Stimulated activated CD4-positive, alpha-beta T cell treated with anti-CD3 and anti-CD28 coated beads, Interleukin-15, amount 100 ng/mL, for 24 hours (primary cell): ENCODE data around the gene COLEC12.
"Not testable (repeated sequence)": the region's sequence is repeated elsewhere in the genome, so short reads cannot be mapped to it uniquely, and the experiment has no call there.

Experiments
- DNase-seq: peaks from one replicate; pipeline ENCODE4 v3.0.0-alpha.2; 2020

COLEC12 gene

DNA sequence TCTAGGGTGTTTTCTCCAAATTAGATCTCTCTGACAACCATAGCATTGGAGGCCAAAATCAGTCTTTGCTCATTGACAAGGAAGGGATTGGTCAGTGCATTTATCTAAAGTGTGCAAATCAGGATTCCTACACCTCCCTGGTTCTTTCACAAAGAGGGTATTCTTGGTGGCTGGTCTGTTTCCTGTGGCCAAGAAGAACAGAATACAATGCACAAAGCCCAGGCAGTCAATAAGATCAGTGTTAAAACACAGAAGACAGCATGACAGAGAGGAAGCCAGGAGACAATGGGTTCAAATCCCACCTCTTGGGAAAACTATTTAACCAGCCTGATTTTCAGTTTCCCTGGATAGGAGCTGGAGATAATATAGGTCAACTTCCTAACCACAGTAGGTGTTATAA is 186.6 kb downstream of the COLEC12 start:
- DNase-seq = no peak

DNA sequence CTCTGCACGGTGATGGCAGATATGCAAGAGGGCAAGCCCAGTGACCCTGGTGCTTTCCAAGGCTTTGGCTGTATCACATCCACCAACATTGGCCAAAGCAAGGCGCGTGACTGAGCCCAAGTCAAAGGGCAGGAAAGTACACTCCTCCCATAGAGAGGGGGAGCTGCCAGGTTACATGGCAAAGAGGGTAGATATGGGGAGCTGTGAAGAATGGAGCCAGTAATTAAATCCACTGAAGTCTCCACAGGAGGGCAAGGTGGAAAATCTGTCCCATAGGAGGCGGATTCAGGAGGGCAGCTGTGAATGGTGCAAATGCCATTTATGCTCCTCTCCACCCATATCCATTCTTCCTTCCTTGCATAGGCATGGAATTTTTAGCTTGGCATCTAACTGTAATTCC is 188.1 kb downstream of the COLEC12 start:
- DNase-seq = no peak

DNA sequence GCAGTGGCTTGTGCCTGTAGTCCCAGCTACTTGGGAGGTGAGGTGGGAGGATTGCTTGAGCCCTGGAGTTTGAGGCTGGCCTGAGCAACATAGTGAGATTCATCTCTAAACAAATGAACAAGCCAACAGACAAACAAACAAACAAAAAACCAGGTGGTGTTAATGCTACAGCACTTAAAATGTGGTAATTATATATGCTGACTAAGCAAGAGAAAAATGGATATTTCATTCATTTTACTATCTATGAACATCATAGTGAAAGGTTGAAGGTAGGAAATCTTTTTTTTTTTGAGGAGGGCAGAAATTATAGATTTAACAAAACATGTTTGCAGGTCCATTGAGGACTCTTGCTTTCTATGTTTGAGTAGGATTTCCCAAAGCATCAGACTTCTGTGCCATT is 190.5 kb downstream of the COLEC12 start:
- DNase-seq = no peak

DNA sequence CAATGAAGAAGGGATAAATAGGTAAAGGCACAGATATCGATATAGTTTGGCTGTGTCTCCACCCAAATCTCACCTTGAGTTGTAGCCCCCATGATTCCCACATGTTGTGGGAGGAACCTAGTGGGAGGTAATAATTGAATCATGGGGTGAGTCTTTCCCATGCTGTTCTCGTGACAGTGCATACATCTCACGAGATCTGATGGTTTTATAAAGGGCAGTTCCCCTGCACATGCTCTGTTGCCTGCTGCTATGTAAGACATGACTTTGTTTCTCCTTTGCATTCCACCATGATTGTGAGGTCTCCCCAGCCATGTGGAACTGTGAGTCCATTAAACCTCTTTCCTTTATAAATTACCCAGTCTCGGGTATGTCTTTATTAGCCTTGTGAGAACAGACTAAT is 192.4 kb downstream of the COLEC12 start:
- not testable (repeated sequence) for DNase-seq

DNA sequence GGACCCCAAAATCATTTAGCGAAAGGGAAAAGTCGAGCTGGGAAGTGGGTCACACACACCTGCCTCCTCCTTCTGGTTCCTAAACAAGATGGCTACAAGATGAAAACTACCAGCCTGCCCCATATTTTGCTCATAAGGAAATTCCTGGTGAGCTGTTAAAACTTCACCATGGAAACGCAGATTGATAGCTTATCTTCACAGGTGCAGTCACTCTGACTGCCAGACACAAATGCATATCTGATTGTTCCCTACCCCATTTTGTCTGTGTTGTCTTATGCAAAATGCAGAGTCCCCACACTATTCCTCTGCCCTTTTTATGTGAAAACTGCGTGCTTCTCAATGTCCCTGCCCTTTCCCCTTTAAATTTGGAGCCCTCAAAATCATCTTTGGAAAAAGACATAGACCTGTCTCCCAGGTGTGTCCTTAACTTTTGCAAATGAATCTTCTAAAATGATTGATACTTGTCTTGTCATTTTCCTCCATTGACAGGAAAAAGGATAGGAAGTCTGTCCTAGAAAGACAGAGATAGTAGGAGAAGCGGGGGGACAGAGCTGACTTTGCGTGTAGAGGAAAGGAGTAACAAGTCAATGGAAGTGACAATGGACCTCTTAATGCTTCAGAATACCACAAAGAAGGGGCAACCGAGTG is 193.8 kb downstream of the COLEC12 start:
- DNase-seq = no peak

DNA sequence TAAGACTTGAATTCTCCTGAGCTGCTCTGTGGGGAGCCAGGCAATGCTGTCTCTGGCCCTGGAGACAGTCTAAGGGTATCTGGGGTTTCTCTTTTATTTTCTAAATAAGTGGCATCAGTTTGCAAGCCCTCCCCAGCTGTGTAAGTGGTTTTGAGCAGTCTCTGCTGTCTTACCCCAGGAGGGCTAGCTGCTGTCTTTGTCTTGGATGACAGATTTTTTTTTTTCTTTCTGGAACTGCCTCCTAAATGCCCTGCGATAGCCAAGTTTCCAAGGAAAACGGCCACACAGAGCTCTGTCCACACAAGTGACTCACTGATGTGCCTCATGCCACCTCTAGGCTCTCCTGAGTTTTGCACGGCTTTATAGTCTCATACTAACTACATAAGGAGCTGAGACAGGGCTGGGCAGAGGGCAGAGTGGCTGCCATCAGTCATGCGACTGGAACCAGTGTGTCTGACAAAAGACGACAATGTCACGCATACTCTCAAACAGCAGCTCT is 195.4 kb downstream of the COLEC12 start:
- no peak for DNase-seq

DNA sequence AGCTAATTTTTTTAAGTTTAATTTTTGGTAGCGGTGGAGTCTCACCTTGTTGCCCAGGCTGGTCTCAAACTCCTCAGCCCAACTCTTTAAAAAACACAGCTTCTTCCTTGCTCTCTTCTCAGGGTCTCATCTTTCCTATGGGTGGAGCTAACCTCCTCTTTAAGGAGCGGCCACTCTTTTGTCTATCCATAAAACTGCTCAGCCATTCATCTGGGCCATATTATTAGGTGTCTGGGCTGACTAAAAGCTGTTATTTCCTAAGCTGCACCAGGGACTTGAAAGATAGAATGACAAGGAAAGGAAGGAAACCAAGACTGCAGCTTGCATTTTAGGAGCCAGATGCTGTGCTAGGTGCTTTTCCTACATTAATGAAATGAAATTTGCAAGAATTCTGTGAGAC is 196.9 kb downstream of the COLEC12 start:
- DNase-seq = no peak

DNA sequence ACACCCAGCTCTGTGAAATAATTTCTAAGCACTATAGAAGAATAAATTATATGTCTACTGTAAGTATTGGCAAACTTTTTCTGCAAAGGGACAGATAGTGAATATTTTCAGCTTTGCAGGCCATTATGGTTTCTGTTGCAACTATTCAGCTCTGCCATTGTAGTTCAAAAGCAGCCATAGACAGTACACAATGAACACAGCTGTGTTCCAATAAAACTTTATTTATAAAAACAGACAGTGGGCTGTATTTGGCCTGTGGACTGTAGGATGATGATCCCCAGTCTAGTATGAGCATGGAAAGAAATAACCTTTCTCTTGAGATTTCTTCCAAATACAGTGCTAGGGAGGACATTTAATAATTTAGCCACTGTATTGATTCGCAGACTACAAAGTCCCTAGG is 197.5 kb downstream of the COLEC12 start:
- DNase-seq = no peak

DNA sequence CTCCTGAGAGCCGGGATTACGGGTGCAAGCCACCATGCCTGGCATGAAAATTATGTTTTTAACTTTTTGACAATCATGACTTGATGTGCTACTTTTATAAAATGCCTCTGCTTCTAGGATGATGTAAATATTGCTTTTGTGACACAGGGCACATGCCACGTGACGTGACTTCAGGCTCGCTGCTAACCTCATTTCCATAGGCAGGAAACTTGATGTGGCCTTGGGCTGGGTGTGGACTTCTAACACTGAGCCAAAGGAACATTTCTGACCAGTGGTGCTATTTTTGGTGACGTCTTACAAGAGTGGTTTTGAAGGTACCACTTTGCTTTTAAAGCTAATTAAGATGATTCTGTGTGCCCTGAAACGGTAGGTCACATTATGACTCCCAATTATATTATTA is 198.4 kb downstream of the COLEC12 start:
- no peak for DNase-seq

DNA sequence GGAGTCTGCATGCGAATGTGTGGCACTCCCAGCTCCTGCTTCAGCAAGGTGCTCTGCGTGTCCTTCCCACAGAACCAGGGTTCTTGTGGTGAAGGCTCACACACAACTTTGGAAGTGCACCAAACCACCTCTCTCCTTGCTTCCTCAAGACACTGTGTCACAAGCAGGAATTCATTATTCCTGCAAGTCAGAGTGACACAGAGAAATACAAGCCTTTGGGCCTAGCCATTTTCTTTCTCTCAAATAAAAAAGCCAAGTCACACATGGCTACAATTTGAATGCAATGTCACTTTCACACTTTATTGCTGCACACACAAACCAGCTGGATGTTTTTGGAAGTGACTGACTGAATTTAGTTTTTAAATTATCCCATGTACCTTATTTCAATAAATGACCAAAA is 202.6 kb downstream of the COLEC12 start:
- no peak for DNase-seq

DNA sequence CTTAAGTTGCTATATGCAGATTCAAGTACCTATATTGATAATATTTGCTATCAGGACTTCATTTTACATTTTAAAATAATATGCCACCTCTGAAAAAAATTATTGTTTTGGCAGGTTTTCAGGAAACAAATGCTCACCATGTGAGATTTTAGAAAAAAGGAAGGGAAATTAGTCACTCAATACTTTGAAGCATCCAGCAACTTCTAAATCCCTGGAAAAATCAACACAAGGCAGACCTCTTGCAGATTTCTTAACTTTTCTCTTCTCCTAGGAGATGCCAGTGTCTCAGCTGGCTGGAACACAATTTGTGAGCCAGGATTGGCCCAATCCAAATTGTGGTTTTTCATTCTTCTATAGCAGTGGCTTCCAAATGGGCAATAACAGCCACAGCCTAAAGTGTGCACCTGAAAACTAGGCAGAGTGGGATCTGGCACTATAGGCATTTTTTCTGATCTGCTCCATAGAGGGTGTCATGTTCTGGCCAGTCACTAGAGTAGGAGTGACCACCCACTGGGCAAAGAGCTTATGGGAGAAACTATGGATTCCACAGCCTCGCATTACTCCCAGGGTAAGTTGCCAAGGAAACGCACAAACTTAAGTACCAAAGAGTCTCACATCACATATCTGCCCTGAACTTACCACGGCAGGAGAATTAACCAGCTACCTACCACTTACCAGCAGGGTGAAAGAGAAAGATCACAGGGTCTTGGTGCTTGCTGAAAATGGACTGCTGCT is 204.6 kb downstream of the COLEC12 start:
- no peak for DNase-seq

DNA sequence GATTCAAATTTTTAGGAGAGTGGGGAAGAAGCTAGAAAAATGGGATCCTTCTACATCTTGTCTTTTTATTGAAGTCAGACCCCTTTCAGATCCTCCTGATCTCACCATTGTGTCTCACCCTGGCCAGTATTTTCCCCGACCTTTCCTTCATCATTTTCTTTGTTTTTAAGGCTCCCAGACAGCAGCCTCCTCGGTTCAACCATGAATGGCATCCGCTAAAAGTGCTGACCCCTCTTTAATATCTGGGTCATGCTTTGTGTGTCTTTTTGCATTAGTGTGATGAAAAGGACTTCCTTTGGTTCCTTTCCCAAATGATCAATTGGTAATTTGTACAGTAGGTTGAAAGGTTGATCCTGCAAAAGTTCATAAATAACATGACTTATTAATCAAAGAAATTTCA is 205.9 kb downstream of the COLEC12 start:
- DNase-seq = no peak

DNA sequence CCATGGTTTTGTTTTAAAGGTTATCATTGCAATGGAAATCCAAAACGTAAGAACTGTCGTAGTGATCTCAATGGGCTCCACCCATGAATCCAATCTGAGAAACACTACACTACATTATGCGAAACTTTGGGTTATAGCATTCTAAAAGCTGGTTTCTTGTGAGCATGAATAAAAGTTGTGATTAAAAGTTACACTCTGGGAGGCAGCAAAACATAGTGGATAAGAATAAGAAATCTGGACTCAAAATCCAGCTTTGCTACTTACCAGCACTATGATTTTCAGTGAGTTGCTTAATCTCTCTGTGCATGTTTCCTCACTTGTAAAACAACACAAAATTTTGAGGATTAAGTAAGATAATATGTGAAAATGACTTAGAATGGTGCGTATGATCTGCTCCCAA is 207.0 kb downstream of the COLEC12 start:
- no peak for DNase-seq

DNA sequence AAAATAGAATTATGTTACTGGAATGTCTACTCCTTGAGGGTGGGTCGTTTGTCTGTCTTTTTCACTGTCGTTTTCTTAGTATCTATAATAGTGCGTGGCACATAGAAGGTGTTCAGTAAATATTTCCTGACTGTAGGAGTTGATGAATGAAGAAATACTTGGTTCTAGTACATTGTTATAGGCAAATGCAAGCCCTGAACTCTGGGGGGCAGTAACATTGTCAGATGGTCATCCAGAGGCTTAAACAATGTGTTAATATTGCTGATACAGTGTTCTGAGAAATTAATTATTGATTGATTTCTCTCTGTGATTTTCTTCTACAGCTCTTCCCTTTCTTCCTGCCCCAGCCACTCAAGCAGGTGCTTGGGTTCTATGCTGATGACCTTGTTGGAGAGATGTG is 208.2 kb downstream of the COLEC12 start:
- no peak for DNase-seq

DNA sequence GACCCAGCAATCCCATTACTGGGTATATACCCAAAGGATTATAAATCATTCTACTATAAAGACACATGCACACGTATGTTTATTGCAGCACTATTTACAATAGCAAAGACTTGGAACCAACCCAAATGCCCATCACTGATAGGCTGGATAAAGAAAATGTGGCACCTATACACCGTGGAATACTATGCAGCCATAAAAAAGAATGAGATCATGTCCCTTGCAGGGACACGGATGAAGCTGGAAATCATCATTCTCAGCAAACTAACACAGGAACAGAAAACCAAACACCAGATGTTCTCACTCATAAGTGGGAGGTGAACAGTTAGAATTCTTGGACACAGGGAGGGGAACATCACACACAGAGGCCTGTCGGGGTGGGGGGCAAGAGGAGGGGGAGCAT is 210.5 kb downstream of the COLEC12 start:
- not testable (repeated sequence) for DNase-seq

DNA sequence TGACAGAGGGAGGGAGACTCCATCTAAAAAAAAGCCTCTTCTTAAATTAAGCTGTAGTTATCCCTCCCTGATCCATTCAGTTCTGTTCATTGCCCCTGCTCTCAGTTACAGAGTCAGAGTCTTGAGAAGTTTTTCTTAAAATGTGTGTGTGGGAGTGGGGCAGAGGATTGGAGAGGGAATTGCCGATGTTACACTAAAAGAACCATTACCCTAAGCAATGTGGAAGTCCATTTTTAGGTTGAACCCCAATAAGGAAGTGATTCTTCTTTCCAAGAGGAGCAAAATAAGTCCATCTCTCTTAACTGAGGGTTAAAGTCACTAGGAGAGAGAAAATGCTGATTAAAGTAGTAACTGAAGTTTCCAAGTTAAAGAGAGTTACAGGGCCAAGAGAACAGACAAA is 211.5 kb downstream of the COLEC12 start:
- no peak for DNase-seq

DNA sequence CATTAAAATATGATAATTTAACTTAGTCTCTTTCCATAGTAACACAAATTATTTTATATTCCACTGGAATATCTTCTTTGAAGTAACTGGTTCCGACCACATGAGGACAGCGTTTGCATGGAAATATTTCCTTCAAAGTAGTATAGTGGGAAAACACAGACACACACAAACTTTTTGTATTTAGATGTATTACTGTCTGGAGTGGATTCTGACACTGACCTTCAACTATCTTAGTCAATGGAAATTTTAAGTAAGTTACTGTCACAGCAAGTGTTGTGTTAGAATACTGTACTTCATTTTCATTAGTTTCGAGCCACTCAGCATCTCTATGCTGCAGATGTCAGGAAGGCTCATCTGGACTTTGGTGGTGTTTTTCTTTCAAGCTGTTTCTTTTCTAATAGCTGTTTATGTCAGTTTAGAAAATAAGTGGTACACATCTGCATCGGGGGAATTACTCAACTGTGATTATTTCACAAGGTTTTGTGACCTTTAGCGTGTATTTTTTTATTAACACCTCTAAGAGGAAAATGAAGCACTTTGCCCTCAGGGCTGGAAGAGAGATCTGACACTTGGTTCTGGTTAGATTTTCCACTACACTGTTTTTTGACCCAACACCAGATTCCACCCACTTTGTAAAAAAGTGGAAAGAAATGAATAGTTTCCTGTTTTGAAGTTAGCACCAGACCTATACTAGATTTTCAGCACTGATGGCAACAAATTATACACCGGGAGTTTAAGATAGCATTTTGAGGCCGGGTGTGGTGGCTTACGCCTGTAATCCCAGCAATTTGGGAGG is 213.8 kb downstream of the COLEC12 start:
- DNase-seq = no peak

DNA sequence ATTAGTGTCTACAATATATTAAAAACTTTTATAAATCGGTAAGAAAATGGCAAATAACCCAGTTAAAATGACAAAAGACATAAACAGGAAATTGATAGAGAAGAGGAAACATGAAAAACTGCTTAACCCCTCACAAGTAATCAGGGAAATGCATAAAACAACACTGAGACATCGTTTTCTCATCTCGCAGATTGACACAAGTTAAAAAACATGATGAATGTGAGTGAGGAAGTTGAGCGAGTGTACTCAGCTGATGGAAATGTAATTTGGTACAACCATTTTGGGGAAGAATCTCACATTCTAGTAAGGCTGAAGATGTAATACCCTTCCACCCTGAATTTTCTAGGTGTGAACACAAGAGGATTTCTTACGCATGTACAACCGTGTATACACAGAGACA is 214.7 kb downstream of the COLEC12 start:
- no peak for DNase-seq

DNA sequence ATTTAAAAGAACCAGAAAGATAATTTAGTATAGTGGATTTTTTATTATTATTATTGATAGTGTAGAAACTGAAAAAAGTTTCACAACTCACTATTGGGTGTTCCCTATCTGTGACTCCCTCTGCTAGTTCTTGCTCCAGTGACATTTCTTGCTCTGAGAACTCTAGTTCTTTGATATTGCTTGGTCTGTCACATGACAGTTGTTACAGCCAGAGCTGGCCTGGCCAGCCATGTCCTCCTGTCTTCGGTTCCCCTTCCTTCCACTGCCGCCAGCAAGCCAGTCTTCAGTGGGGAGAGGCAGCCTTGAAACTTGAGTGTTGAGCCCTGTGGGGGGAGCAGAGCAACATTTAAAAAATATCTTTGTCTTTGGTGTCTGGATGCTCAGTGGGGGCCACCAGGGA is 225.0 kb downstream of the COLEC12 start:
- no peak for DNase-seq

DNA sequence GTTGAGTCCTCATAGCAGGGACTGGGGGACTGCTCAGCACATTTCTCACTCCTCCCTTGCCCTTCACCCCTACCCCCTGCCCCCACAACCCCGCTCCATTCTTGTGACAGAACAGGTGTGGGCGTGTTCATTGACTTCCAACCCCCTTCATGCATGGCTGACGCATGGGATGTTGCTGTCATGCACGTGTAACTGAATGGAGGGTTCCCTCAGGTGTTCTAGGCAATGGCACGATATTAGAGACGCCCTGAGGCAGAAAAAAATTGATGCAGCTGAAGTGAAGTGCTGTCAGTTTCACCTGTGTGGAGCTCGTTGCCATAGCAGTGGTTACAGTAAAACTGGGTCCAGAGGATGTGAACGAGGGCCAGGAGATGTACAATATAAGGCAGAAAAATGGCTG is 226.2 kb downstream of the COLEC12 start:
- DNase-seq = no peak

DNA sequence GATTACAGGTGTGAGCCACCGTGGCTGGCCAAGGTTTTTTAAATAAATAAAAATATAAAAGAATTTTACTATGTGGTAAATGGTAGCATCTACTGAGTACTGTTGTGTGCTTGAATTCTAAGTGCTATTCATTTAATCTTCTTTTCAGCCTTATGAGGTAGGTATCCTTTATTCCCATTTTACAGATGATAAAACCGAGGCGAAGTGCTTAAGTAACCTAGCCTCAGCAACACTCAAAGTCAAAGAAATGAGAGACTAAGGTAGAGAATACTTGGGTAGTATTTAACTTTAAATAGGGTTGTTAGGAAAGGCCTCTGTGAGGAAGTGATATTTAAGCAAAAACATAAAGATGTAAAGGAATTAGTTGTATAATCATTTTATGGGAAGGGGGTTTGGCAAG is 227.0 kb downstream of the COLEC12 start:
- DNase-seq = no peak

DNA sequence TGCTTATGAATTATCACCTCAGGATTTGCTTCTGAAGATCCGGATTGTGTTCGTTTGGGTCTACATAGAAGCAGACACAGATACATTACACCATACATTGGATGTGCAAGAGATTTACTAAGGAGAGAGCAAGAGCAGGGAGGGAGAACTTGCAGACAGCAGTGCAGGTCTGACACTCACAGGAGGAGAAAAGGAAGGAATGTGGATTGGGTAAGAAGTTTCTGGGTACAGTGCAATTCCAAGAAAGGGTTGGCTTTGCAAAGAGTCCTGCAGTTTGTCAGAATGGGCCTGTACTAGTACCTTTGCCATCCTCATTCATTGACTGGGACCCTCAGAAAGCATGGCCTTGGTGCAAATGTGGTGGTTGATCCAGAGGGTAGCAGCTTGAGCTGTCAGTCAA is 227.9 kb downstream of the COLEC12 start:
- no peak for DNase-seq

DNA sequence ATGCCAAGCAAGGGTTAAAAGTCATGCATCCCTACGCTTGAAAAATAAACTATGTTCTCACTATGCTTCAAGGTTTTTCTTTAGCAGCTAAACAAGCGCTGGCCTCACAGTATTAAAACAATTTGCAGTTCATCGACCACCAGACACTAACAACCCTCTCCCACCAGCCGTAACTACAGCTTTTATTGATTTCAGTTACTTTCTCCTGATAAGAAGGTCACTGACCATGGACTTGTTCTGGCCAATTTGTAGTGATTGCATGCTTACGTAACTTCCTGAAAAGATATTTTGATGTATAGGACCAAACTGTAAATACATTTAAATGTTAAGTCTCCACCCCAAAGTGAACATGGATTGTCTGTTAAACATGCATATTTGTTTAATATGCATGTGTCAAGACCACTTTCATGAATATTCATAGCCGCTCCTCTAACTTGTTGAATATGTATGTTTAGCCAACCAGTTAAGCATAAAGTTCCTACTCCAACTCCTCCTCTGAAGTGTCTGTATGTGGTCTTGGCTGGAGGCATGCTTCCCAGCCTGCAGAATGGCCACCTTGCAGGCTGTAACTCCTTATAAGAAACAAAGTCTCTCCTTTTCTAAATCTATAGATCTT is 230.9 kb downstream of the COLEC12 start:
- DNase-seq = no peak
